GM12875 (cell line): Measurements from ENCODE around the gene GUCD1.
"Not testable (repeated sequence)": the region's sequence is repeated elsewhere in the genome, so short reads cannot be mapped to it uniquely, and the experiment has no call there.

Experiments used
- H3K4me3 ChIP-seq: one replicate; pipeline ENCODE4 v1.5.1; 2011; ENCODE audit warnings: low read depth, low read length, control low read depth
- CTCF ChIP-seq: IDR thresholded peaks from 2 replicates; pipeline ENCODE4 v1.5.1; 2011; ENCODE audit warnings: low read depth, mild to moderate bottlenecking, control low read depth, inconsistent platforms, low read length, moderate library complexity, borderline replicate concordance; ENCODE audit not compliant: insufficient read depth

GUCD1 gene

GRCh38 chr22:24565077-24565476 lies 10.1 kb upstream of the GUCD1 start:
- no peak for TF ChIP-seq CTCF
- H3K4me3 ChIP-seq = no peak overlapping the region

- no peak overlapping the region for H3K4me3 ChIP-seq
These were observed 9.6 kb upstream of the GUCD1 start for GRCh38 chr22:24564376-24565058.

GRCh38 chr22:24563246-24563645 lies 8.3 kb upstream of the GUCD1 start:
- no peak for TF ChIP-seq CTCF
- H3K4me3 ChIP-seq = no peak overlapping the region

More at GRCh38 chr22:24564376-24565058, 9.6 kb upstream of the GUCD1 start:
- TF ChIP-seq CTCF = no peak

- no peak overlapping the region for H3K4me3 ChIP-seq
- TF ChIP-seq CTCF = no peak
These were observed 4.5 kb upstream of the GUCD1 start for GRCh38 chr22:24559471-24559870.

GRCh38 chr22:24555165-24556039 lies 464 bp upstream of the GUCD1 start, which contains the start of gene SNRPD3:
Gene SNRPD3, plus strand, starts transcription at chr22:24555999. Its CDS starts 1,676 bp downstream, at chr22:24557675.
- H3K4me3 ChIP-seq = peak within 1 kb of the TSS; percentile 93
- TF ChIP-seq CTCF = no peak

- H3K4me3 ChIP-seq = peak overlapping the region; percentile 93
- no peak for TF ChIP-seq CTCF
These were observed 1.2 kb downstream of the GUCD1 start for GRCh38 chr22:24553597-24554312.

- H3K4me3 ChIP-seq = not testable (repeated sequence)
These were observed 2.2 kb downstream of the GUCD1 start for GRCh38 chr22:24552503-24553286.
